HG02884 (cell line): ENCODE data around the gene HMGCS2.
"Not testable (repeated sequence)": the region's sequence is repeated elsewhere in the genome, so short reads cannot be mapped to it uniquely, and the experiment has no call there.

Source experiments
- ATAC-seq: cut with Tn5 transposase; IDR thresholded peaks from one replicate; pipeline ENCODE4 v1.9.1; 2021; ENCODE audit warnings: mild to moderate bottlenecking, moderate library complexity; ENCODE audit not compliant: unreplicated experiment

The HMGCS2 gene

DNA sequence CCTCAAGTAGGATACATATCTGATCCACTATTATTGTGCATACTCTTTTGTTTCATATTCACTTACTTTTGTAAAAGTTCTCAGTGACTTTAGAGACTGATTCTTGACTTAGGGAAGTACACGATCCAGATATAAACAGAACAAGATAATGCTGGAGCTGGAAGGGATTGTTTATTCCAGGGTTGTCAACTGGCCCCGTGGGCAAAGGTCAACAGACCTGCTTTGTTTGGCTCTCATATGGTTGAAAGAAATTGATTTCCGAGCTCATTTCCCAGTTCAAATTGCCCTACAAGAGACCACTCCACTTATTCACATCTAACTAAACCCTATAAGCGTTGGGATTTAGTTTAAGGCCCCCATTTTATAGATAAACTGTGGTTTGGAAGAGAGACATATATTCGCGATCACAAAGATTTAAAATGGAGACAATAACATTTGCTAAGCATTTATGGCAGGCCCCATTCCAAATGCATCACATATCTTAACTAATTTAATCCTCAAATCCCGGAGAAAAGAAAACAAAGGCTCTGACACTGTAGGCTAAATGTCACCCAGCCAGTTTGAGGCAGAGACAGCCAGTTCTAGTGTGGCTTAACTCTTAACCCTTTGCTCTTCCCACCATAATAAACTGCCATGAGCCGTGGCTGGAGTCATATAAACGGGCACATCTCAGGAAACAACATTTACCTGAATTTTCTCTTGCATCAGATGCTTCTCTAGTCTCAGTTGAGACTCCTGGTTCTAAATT lies 21.9 kb upstream of the HMGCS2 start:
- no peak for ATAC-seq

- ATAC-seq = no peak
These were observed 19.1 kb upstream of the HMGCS2 start for GRCh38 chr1:119787776-119788175.

DNA sequence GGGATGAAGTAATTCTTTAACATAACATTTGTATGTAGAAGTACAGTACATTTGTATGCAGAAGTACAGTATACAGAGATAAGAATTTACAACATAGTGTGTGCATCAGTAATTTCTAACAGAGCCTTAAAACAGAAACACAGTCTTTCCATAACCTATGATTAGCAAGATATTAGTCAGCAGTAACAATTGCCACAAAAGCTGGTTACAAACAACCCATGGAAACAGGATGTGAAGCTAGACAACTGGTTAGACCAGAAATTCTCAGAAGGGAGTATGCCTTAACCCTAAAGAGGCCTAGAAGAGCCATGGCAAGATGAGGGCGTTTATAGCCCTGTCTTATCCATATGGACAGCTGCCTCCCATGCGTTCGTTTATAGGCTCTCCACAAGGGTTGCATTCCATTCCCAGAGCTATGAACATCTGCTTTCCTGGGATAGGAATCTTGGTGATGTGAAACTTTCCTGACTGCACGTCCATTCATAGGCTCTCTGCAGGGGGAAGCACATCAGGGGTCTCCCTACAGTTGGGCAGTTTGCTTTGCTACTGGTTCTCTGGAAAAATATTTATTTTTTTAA lies 17.9 kb upstream of the HMGCS2 start:
- not testable (repeated sequence) for ATAC-seq

GRCh38 chr1:119786046-119786445 lies 17.3 kb upstream of the HMGCS2 start:
- ATAC-seq = not testable (repeated sequence)

DNA sequence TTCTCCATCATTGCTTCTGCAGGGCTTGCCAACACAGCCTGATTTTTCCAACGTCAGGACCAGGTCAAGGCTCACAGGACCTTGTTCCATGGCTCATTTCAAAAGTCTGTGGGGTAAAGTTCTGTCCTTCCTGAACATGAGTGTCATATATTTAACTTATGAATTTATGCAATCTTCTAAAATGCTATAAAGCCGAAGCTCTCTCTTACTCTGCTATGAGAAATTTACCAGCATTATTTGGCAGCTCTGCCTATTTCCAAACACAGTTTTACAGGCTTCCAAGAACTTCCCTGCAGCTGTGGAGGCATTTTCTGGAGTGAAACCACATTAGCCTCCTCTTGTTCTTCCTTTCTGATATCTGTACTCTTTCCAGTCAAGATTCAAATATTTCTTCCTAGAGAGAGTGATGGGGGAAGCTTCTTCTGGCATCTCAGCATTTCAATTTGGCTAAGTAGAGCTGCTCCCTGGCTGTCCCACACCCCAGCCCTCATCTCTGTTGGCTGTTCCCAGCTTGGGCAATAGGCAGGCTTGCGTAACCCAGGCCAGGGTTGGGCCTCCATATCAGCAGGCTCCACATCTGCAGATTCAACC lies 15.6 kb upstream of the HMGCS2 start:
- no peak for ATAC-seq

- no peak for ATAC-seq
These were observed 14.9 kb upstream of the HMGCS2 start for GRCh38 chr1:119783354-119784185.

- no peak for ATAC-seq
These were observed 14.1 kb upstream of the HMGCS2 start for GRCh38 chr1:119782631-119783325.

DNA sequence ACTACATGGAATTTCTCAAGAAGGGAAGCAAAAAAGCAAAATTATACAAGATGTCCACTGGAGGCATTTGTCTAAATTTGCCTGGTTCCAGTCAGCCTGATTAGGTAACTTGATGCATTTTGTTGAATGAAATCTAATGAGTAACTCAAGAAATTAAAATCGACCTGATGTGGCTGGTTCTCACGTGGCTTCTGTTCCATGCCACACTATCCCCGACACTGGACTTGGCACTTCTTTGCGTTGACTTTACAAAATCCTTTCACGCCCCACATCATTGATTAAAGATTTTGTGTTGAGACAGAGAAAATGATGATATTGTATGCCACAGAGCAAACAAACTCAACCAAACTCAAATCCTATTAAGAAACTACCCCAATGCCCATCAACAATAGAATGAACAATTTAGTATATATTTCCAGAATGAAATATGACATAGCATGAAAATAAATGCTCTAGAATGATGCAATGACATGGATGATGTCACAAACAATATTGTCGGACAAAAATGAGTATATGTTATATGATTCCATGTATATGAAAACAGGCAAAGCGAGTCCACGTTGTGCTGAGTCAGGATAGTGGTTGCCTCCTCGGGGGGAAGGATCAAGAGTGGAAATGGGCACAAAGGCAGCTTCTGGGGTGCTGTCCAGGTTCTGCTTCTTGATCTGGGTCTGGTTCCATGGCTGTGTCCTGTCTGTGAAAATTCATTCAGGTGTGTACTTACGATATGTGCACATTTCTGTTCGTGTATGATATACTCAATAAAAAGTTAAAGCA lies 12.9 kb upstream of the HMGCS2 start:
- ATAC-seq = no peak

GRCh38 chr1:119779869-119780356 lies 11.2 kb upstream of the HMGCS2 start:
- ATAC-seq = no peak

- no peak for ATAC-seq
These were observed 10.3 kb upstream of the HMGCS2 start for GRCh38 chr1:119778886-119779560.

DNA sequence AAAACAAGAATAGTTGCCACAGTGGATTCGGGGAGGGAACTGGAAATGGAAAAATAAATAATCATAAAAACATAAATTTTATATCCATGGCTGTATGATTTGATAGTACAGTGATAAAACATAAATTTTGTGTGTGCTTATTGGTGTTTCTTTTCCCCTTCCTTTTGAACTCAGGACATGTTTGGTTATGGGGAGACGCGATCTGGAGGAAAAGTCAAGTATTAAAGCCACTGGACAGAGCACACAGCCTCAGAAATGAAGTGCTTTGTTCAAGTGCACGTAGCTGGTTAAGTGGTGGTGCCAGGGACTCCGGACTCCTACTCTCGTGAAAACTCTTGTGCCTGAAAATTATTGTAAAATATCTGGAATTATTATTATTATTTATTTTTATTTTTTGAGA lies 9.7 kb upstream of the HMGCS2 start:
- ATAC-seq = no peak

DNA sequence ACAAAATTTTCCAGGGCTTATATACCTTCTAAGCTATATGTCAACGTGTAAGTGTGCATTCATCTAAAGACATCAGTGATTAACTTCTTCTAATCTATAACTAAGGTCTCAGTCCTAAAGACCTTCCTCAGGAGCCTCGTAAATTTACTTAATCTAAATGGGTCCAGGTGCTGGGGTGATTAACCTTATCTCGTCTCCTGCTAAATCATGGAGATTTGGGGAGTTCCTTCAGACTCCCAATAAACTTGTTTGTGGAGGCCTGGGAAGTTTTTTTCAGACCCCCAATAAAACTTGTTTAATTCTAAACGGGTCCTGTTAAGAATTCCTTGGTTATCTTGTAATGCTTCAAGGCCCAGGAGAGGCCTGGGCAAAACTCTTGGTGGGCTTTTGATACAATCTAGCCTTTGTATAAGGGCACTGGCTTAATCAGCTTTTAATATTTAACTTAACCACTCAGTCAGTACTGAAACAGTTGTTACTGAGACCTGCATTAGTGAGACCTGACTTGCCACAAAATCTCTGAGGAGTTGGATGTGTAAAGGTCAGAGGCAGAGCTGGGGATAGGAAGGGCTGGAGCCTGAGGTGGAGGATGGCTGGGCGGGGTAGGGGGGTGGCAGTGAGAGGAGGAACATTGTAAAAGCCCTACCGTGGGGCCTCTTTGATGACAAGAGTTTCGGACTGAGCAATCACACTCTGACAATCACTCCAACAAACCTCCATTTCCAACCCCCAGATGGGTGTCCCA lies 6.2 kb upstream of the HMGCS2 start:
- no peak for ATAC-seq

DNA sequence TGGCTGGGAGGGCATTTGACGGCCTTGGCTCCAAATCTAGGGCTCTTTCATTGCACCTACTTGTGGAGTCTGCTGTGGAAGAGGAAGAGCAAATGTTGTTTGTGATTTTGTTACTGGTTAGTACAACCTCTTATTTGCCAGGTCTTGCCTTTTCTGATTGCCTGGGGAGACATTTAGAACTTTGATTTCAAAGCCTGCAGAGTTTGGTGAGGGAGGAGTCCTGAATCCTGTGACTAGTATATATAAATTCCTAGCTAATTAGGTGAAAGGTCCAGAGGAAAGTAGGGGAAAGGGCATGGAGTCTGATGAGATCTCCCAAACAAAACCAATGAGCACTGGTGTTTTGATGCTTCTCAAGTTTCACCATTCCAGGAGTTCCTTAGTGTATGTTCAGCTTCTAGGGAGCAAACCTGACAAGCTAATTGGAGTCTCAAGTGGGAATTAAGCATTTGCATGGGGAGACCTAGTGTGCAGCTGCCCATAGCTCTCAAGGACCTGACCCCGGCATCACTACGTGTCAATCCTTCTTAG lies 5.1 kb upstream of the HMGCS2 start:
- ATAC-seq = no peak

GRCh38 chr1:119772298-119772697 lies 3.6 kb upstream of the HMGCS2 start:
- no peak for ATAC-seq

GRCh38 chr1:119771770-119772169 lies 3.1 kb upstream of the HMGCS2 start:
- no peak for ATAC-seq

GRCh38 chr1:119771016-119771415 lies 2.3 kb upstream of the HMGCS2 start:
- no peak for ATAC-seq

GRCh38 chr1:119767486-119767885 lies 1.2 kb downstream of the HMGCS2 start:
- no peak for ATAC-seq

- no peak for ATAC-seq
These were observed 2.3 kb downstream of the HMGCS2 start for GRCh38 chr1:119766374-119766794.
